ENCODE measurements around the gene HDAC4.

- TF ChIP-seq CTCF (optimal IDR thresholded peaks at IDR 0.05 in 1 of 3, IDR thresholded peaks at IDR 0.05 in 1 of 3, conservative IDR thresholded peaks at IDR 0.05 in 1 of 3; ENCODE audit: extremely low read depth in 1 of 3, insufficient read depth in 2 of 3, low read length in 3 of 3): no peak
- TF ChIP-seq EZH2 (IDR thresholded peaks at IDR 0.05; ENCODE audit: low read length): no peak
Observed at GRCh38 chr2:239167011-239167673, 233.7 kb downstream of the HDAC4 start.
